ENCODE results near the gene GDI2.
"Not testable (repeated sequence)": the region's sequence is repeated elsewhere in the genome, so short reads cannot be mapped to it uniquely, and the experiment has no call there.

The GDI2 gene

GRCh38 chr10:5827841-5828240, 14.6 kb upstream of the GDI2 start:
- DNase-seq (ENCODE audit: low read depth), result no peak

GRCh38 chr10:5826511-5826910, 13.3 kb upstream of the GDI2 start:
- DNase-seq (ENCODE audit: low read depth), result not testable (repeated sequence)

- no peak for DNase-seq (ENCODE audit: low read depth)
Measured at GRCh38 chr10:5818894-5819293, 5.7 kb upstream of the GDI2 start.

GRCh38 chr10:5818048-5818331, 4.8 kb upstream of the GDI2 start:
- no peak for DNase-seq (ENCODE audit: low read depth)

GRCh38 chr10:5817322-5818047, 4.3 kb upstream of the GDI2 start:
- DNase-seq (ENCODE audit: low read depth), result no peak

- no peak for DNase-seq (ENCODE audit: low read depth)
Measured at GRCh38 chr10:5816170-5816569, 2.9 kb upstream of the GDI2 start.

- DNase-seq (ENCODE audit: low read depth), result no peak
Measured at GRCh38 chr10:5814110-5815107, 1.2 kb upstream of the GDI2 start.

GRCh38 chr10:5813091-5813340, 218 bp downstream of the GDI2 start:
- no peak for DNase-seq (ENCODE audit: low read depth)

GRCh38 chr10:5812283-5813090, 747 bp downstream of the GDI2 start:
- DNase-seq (ENCODE audit: low read depth), result no peak

GRCh38 chr10:5811387-5811821, 1.8 kb downstream of the GDI2 start:
- no peak for DNase-seq (ENCODE audit: low read depth)

GRCh38 chr10:5810225-5810624, 3.0 kb downstream of the GDI2 start:
- DNase-seq (ENCODE audit: low read depth), result no peak

- DNase-seq (ENCODE audit: low read depth), result no peak
Measured at GRCh38 chr10:5809527-5810154, 3.6 kb downstream of the GDI2 start.

GRCh38 chr10:5808783-5809392, 4.3 kb downstream of the GDI2 start:
- not testable (repeated sequence) for DNase-seq (ENCODE audit: low read depth)

GRCh38 chr10:5806745-5807144, 6.5 kb downstream of the GDI2 start:
- DNase-seq (ENCODE audit: low read depth), result no peak

- no peak for DNase-seq (ENCODE audit: low read depth)
Measured at GRCh38 chr10:5805711-5806110, 7.5 kb downstream of the GDI2 start.

- DNase-seq (ENCODE audit: low read depth), result no peak
Measured at GRCh38 chr10:5805260-5805659, 8.0 kb downstream of the GDI2 start.

- no peak for DNase-seq (ENCODE audit: low read depth)
Measured at GRCh38 chr10:5804386-5804785, 8.8 kb downstream of the GDI2 start.

GRCh38 chr10:5800782-5801181, 12.5 kb downstream of the GDI2 start:
- no peak for DNase-seq (ENCODE audit: low read depth)

GRCh38 chr10:5794236-5794635, 19.0 kb downstream of the GDI2 start:
- DNase-seq (ENCODE audit: low read depth), result no peak

GRCh38 chr10:5789626-5790025, 23.6 kb downstream of the GDI2 start:
- DNase-seq (ENCODE audit: low read depth), result no peak

- DNase-seq (ENCODE audit: low read depth), result no peak
Measured at GRCh38 chr10:5788969-5789368, 24.3 kb downstream of the GDI2 start.

- no peak for DNase-seq (ENCODE audit: low read depth)
Measured at GRCh38 chr10:5783300-5783699, 29.9 kb downstream of the GDI2 start.

Data from CMK (cell line).